ENCODE data around the gene FAM222A. TPM values are rescaled to one million over a fixed set of nuclear protein-coding genes. Genes with fewer than 3 reads are reported as not detected.

Gene FAM222A
- total RNA-seq, 1 donor from 2014 or later = 25.7 TPM

DNA sequence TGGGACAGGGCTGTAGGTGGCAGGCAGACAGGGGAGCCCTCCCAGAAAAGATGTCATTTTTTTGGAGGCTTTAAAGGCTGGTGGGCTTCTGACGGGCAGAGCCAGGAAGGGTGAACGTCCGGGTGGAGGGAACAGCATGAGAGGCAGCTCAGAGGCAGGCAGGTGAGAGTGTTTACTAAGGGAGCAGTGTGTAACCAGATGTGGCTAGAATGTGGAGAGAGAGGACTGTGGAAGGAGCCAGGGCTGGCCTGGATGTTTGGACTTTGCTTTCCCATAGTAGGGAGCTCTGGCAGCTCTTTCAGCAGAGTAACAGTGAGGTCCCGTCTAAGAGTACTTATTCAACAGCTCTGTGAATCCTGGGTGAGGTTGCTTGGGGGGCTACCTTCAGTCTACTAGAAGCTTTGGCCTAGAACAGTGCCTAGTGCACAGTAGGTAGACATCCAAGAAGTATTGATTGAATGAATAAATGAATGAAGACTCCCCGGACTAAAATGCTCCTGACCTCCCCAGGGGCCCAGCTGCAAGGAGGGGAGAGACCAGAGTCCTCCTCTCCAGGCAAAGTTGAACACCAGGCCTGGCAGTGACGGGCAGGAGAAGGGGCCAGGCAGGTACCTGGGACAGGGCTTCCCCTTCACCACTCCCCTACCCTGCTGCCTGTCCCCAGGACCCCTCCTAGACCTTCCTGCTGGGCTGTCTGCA lies 8.5 kb downstream of the FAM222A start:
- intact Hi-C loops (cut with micrococcal nuclease) = no loop called here
- ATAC-seq (no peak), DNase-seq (no peak)

DNA sequence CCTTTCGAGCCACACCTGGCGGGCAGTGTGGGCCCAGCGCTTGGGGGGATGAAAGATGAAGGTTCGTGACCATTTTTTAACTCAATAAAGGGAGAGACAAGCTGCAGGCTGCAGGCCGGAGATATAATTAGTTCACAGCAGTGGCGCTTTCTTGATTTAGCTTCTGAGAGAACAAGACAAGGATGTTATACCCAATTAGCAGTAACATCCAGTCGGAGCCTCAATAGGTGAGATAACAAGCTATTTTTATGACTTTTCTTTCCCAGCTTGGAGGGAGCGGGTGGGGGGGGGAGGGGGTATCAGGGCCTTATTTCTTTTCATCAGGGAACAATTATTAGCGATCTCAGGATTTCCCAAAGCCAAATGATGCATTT lies 9.1 kb downstream of the FAM222A start:
- intact Hi-C loops (cut with micrococcal nuclease) = no loop called here
- ATAC-seq = peak; percentile 41
- DNase-seq = no peak

DNA sequence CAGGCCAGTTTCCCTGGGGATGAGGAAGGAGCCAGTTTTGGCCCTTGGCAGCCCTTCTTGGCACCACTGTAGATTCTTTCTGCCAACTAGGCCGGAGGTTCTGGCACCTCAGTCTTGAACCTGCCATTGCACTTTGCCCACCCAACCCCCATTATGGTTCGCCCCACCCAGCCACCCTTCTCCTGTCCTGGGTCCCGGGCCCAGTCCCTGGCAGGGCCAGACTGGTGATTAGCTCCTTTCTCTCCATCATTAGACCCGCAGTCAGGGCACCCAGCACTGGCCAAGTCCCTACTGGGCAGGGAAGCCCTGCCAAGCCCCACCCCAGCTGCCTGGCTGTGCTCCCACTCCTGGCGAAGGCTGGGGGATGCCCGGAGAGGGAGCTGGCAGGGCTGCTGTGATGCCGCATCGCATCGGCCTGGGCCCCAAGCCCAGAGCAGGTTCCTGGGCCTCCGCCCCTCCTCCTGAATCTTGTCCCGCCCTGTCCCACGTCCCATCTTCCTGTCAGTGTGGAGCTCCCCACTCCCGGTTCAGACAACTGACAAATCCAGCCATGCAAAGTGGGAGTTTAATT lies 9.8 kb downstream of the FAM222A start:
- intact Hi-C loops (cut with micrococcal nuclease) = no loop called here
- peak; percentile 92 for DNase-seq
- ATAC-seq = peak; percentile 80

DNA sequence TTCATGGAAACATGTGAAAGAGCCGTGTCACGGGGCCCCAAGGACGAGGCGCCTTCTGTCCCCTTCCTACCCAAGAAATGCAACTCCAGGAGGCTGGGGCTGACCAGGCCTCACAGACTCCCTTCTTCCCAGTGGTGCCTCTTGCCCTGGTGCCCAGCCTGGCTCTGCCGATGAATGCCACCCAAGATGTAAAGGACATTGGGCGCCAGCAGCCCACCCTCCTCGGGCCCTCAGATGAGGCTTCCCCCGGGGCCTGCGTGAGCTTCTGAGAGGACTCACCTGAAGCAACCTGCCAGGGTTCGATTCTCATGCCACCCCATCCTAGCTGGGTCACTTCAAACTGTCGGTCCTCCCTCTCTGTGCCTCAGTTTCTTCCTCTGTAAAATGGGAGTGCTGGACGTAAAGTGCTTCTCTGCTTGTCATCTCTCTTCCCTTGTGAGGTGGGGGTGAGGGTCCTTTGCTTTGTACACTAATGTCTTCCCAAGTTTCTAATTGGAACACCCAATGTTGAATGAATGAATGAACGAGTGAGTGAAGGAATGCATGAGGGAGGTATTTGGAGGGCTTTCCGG lies 10.8 kb downstream of the FAM222A start:
- no peak for ATAC-seq
- DNase-seq = no peak
- intact Hi-C loops (cut with micrococcal nuclease) = no loop called here

DNA sequence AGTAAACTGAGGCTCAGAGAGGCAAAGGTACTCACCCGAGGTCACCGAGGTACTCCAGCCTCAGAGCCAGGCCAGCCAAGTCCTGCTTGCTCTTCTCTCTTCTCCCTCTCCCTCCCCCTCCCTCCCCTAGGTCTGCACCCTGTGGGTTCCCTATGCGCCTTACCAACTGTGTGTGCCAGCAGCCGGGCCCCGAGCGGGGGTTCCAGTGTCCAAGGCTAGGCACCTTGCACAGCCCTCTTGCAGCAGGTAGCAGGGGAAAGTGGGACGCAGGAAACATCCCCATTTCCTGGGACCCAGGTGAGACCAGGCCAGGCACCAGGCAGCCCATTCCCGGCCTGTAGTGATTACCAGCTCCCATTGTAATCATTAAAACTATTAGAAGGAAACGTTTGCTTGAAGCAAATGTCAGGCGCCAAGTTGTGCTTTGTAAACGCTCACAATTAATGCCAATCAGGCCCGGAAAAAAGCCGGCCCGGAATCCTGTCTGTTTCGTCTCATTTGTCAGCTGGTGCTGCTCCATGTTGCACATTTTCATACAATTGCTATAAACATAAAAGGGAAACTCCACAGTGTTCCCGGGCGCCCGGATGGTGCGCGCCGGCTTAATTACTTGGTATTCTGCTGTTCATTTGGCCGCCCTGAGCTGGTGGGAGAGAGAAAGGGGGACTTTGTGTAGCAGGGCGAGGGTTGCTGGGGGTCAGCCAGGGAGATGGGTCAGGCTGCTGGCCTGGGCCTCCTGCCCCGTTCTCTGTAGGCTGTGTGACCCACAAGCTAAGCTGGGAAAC lies 11.9 kb downstream of the FAM222A start:
- DNase-seq (peak; percentile 21), ATAC-seq (no peak)
- intact Hi-C loops (cut with micrococcal nuclease) = no loop called here

DNA sequence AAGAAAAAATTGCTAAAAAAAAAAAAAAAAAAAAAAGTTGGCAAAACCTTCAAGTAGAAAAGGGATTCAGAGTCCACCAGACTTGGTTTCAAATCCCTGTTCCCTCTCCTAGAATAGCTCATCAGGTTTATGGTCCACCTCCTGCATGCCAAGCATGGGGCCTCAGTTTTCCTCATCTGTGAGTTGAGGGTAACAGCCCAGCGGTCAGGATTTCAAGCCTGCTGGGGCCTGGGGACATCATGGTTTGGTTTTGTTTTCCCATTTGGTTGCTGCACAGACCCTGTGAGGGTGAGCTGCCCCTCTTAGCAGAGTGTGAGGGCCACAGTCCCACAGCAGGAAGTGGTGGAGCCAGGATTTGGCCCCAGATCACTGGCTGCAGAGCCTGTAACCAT lies 12.5 kb downstream of the FAM222A start:
- DNase-seq = no peak
- intact Hi-C loops (cut with micrococcal nuclease) = no loop called here
- no peak for ATAC-seq

DNA sequence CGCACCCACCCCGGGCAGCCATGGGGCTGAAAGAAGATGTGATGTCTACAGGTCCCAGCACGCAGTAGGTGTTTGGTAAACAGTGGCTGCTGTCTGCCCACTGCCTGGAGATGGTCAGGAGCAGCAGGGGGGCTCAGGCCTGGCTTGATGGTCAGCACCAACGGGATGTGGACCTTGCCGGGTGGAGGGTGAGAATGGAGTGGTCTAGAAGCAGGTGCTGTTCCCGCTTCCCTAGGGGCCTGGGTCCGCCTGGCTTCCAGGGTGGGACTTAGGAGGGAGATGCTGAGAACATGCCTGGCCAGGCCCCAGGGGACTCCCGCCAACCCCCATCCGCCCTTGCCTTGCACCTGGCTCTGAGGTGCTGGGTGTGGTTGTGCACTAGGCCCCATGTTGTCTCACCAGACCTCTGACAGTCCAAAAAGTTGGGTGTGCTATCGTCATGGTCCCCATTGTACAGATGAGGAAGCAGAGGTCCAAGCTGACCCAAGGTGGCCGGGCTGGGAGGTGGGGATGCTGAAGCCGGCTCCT lies 12.9 kb downstream of the FAM222A start:
- ATAC-seq = no peak
- intact Hi-C loops (cut with micrococcal nuclease) = no loop called here
- DNase-seq = peak; percentile 23

DNA sequence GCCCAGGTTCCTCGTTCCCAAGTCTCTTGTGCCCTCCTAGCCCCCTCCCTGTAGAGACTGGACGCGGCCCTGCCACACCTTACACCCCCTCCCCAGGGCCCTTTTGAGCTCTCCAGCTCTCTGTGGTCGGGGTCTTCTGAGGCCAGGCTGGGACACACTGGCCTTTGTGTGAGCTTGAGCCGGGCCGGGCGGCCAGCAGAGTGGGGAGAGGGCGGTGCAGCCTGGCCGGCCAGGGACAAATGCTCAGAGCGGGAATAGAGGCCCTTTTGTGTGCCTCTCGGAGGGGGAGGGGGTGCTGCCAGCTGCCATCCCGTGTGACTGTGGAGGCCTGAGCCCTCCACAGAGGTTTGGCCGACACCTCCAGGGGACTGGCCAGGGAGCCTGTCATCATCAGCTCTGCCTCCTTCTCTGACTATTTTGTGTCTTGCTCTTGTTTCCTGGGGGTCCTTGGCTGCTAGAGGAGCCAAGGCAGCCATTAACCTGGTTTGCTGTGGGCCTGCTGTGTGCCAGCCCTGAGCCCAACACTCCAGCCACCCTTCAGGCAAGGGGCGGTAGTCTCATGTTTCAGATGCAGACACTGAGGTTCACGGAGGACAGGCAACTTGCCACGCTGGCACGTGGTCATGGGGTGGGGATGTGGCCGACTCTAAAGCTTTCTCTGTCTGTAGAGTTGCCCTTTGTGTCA lies 13.6 kb downstream of the FAM222A start:
- intact Hi-C loops (cut with micrococcal nuclease) = no loop called here
- DNase-seq = peak; percentile 31
- ATAC-seq = no peak

DNA sequence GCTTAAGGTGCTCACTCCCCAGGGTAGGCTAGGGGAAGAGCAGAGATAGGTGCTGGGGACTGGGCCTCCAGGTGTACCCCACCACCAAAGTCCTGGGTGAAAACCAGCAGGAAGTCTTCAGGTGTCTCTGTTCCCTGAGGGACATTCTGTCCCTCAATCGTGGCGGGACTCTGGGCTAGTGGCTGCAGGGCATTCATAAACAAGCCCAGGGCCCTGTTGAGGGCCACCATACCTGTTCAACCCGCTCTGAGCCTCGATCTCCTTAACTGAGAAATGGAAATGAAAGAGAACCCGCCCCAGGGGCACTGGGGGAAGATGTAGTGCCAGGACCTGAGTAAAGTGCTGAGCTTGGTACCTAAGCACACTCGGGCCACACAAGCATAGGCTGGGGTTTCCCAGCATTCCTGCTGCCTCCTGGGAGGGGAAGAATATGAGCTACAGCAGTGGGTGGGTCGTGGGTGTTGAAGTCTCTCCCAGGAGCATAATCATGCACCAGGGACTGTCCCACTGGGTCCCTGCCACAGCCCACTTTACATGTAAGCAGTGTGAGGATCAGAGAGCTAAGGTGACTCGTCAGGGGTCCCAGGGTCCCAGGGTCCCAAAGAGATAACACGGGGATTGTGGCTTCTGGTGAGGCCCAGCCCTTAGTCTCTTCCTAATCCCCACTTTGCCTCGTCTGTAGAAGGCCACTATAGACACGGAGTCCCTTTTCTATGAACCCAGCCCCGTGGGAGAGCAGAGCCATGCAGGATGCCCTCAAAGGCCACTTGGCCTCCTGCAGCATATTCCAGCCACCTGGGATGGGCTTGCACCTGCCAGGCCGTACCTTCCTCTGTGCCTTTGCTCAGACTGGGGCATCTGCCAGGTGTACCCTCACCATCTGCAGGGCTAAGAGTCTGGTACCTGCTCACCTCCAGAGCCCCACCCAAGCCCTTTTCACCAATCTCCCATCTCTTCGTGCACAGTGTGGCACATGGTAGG lies 14.4 kb downstream of the FAM222A start:
- DNase-seq = peak; percentile 15
- ATAC-seq = no peak
- intact Hi-C loops (cut with micrococcal nuclease) = no loop called here

DNA sequence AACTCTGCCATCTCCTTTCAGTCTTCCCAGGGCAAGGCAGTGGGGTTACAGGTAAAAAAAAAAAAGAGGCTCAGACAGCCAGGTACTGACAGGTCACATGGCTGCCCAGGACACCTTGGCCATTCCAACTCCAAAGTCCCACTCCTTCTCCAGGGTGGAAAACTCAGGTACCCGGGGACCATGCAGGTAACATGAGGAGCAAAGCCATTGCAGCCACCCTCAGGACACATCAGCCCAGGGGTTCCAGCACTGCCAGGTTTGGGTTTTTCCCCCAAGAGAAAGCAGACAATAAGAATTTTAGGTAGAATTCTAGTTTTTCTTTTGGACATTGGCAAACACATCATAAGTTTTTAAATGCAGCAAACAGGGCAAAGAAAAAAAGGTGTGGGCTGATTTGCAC lies 15.3 kb downstream of the FAM222A start:
- ATAC-seq (no peak), DNase-seq (peak; percentile 5)
- intact Hi-C loops (cut with micrococcal nuclease) = no loop called here

DNA sequence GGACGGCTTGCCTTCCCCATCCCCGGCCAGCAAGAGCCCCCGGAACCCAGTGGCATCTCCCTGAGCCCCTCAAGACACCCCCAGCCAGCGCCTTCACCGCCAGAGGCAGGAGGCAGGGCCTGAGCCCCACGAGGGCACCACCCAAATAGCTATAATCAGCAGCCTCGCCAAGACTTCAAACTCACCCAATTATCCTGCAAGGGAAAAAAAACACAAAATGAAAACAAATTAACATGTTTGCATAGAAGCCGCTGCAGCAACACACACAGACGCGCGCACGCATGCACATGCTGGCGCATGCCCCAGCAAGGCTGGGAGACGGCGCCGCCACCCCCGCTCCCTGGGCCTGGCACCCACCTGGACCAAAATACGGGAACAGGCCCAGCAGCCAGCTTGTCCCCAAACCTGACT lies 15.8 kb downstream of the FAM222A start:
- intact Hi-C loops (cut with micrococcal nuclease) = no loop called here
- DNase-seq = peak; percentile 15
- no peak for ATAC-seq

DNA sequence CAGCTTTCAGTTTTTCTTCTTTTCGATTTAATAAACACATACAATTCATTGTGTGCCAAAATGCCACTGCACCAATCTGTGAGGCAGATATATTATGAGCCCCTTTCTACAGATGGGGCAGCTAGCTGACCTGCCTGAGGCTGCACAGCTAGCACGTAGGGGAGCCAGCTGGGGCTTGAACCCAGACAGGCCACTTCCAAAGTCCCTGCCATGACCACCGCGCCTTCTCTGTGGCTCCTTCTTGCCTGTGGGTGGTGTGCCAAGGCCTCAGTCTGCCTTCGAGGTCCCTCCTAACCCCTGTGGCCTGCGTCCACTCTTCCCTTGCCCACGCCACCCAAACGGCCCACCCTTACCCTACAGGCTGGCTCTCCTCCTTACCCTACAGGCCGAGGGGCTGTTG lies 16.2 kb downstream of the FAM222A start:
- DNase-seq = peak; percentile 18
- intact Hi-C loops (cut with micrococcal nuclease) = no loop called here
- no peak for ATAC-seq

DNA sequence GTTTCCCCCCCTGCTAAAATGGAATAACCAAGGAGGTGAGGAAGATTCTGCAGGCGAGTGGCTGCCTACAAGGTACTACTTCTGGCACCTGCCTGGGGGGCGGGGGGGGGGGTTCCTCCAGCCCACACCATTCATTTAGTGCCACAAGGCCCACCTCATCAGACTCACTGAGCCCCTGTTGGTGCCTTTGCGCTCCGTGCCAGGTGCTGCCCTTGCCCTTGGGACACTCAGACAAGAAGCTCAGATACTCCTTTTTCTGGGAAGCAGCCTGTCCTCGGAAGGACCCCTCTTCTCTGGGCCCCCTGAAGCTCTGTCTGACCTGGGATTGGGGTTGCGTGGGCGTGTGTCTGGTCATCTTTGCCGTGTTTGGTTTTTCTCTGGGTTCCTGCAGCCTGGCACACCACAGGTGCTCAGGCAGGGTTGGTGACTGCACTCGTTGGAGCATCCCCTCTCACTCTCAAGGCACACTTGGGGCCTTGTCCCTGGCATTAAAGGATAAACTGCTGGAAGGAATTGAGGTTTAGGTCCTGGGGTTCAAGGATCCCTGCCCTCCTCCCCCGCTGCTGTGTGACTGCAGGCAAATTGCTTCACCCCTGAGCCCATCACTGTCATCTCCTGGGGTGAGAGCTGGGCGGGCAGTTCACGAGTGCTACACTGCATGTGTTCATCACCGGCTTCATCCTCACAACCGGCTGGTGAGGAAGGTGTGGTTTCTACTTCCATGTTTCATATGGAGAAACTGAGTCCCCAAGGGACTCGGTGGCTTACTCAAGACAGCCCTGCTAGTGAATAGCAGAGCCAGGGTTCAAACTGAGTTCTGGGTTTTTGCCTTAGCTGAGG lies 16.9 kb downstream of the FAM222A start:
- intact Hi-C loops (cut with micrococcal nuclease) = no loop called here
- ATAC-seq (no peak), DNase-seq (peak; percentile 4)

DNA sequence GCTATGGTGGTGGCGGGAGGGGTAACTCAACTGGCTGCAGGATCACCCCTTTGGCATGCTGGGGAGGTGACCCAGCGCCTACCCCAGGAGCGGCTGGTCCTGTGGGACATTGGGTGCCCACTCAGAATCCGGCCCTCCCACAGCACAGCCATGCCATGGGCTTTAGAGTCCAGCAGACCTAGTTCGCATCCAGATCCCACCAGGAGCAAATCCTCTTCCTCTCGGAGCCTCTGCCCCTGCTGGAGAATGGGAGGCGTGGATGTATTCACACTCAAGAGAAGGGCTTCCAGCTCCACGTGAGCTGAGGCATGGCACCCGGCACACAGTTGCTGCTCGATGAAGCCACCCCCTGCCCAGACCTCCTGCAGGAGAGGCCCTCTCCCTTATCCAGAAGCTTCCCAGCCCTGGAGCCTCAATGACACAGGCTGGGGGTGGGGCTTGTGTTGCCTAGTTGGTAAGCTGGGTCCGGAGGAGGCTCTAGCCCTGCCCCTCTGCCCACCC lies 17.7 kb downstream of the FAM222A start:
- intact Hi-C loops (cut with micrococcal nuclease) = no loop called here
- ATAC-seq (no peak), DNase-seq (peak; percentile 7)

DNA sequence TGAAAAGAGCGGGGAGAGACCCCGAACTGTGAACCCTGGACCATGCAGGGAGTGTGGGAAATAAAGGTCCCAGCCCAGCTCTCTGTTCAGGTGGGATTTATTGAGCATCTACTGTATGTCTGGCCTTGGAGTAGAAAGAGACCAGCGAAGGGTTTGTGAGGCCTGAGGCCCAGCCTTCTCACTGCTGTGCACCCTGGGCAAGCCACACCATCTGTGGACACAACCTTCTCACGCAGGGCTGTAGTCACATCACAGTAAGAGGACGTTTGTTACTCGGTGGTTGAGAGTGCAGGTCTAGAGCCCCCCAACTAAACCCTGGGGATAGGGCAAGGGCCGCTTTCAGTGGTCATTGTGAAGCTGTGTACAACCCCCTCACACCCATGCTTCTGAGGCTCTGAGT lies 18.2 kb downstream of the FAM222A start:
- DNase-seq = peak; percentile 8
- ATAC-seq = no peak
- intact Hi-C loops (cut with micrococcal nuclease) = no loop called here

DNA sequence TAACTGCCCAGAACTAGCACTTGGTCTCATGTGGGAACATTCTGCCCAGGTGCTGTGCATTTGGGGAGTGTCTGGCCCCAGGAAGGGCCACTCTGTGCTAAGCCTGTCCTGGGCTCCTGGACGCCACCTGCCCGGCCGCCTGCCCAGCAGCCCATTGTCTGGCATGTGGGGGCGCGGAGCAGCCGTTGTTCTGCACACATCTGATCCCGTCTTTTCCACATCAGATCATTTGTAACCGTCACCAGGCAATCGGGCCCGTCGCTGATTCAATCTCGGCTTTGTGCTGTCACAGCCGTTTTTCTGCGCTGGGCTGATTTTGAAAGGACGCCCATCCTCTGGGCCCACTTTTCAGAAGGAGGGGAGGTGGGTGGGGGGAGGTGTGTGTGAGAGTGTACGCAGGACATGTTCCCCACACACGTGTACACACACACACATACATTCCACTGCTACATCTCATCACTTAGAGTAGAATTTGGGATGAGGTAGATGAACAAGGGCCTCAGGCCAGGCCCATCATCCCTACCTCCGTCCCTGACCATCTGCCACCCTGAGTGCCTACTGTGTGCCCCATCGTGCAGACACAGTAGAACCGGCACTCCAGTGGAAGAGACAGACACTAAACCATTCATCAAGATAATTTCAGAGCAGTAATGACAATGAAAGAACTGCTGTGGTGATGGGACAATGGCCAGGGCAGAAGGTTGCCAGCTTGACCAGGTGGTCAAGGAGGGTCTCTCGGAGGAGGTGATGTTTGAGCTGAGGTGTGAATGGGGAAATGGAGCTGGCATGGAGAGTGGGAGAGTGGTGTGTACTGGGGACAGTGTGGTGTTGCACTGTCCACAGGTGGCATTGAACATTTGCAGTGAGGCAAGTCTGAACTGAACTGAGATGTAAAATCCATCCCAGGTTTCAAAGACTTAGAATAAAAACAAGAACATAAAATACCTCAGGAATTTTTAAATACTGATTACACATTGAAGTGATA lies 19.0 kb downstream of the FAM222A start:
- ATAC-seq (no peak), DNase-seq (peak; percentile 22)
- intact Hi-C loops (cut with micrococcal nuclease) = no loop called here
